ENCODE data around the gene TLE2. TPM values are rescaled to one million over a fixed set of nuclear protein-coding genes. Genes with fewer than 3 reads are reported as not detected.
A peak's percentile ranks its signal among the peaks of the same experiment; 100 is the strongest.

The TLE2 gene
- total RNA-seq, 1 donor from 2014 or later = 101 TPM

DNA sequence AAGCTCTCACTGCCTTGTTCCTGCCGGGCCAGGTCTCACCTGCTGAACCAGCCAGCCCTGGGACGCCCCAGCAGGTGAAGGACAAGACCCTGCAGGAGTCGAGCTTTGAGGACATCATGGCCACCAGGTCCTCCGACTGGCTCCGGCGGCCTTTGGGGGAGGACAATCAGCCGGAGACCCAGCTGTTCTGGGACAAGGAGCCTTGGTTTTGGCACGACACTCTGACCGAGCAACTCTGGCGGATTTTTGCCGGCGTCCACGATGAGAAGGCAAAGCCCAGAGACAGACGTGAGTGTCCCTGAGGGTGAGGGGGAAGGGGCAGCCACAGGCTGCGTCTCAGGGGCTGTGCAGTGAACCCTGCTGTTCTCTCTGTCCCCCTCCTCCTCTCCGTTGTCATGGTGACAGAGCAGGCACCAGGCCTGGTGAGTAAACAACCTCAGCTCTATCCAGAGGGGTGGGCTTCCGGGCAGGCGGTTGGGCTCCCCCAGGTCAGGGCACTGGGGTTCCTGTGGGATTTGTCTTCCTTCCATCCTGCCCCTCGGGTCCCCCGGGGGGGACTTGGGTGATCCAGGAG is 42.0 kb downstream of the TLE2 start:
- Mint-ChIP-seq H3K4me1 (peaks cover 28% of the 10 kb centered on the region), H3K27ac (peak overlapping the region; percentile 85), H3K36me3 (no peaks in the 10 kb centered on the region), H3K9me3 (no peaks in the 10 kb centered on the region), H3K27me3 (ENCODE audit: low read depth) (no peaks in the 10 kb centered on the region), H3K4me3 (peak overlapping the region; percentile 37)
- no peak for DNase-seq (ENCODE audit: low spot score in 2 of 2, unreplicated experiment in 2 of 2)
- TF ChIP-seq, protein P1, sequence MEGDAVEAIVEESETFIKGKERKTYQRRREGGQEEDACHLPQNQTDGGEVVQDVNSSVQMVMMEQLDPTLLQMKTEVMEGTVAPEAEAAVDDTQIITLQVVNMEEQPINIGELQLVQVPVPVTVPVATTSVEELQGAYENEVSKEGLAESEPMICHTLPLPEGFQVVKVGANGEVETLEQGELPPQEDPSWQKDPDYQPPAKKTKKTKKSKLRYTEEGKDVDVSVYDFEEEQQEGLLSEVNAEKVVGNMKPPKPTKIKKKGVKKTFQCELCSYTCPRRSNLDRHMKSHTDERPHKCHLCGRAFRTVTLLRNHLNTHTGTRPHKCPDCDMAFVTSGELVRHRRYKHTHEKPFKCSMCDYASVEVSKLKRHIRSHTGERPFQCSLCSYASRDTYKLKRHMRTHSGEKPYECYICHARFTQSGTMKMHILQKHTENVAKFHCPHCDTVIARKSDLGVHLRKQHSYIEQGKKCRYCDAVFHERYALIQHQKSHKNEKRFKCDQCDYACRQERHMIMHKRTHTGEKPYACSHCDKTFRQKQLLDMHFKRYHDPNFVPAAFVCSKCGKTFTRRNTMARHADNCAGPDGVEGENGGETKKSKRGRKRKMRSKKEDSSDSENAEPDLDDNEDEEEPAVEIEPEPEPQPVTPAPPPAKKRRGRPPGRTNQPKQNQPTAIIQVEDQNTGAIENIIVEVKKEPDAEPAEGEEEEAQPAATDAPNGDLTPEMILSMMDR (IDR thresholded peaks at IDR 0.05; ENCODE audit: unreplicated experiment) = no peak

DNA sequence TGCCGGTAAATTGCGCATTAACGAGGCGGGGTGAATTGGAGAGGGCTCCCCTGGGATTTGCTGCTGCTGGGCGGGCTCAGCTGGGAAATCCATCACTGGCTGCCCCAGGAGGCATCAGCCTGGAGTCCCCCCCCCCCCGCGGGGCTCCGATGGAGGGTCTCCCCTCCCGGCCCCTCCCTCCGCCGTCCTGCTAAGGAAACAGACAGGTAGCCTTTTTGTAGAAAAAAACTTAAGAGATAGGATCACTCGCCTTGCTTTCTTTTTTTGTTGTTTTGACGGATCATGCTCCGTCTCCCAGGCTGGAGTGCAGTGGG is 44.9 kb downstream of the TLE2 start:
- Mint-ChIP-seq H3K36me3 (no peaks in the 10 kb centered on the region), H3K27me3 (ENCODE audit: low read depth) (peaks cover 2% of the 10 kb centered on the region), H3K4me3 (peak overlapping the region; percentile 50), H3K27ac (peak overlapping the region; percentile 81), H3K4me1 (peaks cover 37% of the 10 kb centered on the region), H3K9me3 (no peaks in the 10 kb centered on the region)
- no peak for DNase-seq (ENCODE audit: low spot score in 2 of 2, unreplicated experiment in 2 of 2)
- TF ChIP-seq, protein P1 (IDR thresholded peaks at IDR 0.05; ENCODE audit: unreplicated experiment) = no peak

DNA sequence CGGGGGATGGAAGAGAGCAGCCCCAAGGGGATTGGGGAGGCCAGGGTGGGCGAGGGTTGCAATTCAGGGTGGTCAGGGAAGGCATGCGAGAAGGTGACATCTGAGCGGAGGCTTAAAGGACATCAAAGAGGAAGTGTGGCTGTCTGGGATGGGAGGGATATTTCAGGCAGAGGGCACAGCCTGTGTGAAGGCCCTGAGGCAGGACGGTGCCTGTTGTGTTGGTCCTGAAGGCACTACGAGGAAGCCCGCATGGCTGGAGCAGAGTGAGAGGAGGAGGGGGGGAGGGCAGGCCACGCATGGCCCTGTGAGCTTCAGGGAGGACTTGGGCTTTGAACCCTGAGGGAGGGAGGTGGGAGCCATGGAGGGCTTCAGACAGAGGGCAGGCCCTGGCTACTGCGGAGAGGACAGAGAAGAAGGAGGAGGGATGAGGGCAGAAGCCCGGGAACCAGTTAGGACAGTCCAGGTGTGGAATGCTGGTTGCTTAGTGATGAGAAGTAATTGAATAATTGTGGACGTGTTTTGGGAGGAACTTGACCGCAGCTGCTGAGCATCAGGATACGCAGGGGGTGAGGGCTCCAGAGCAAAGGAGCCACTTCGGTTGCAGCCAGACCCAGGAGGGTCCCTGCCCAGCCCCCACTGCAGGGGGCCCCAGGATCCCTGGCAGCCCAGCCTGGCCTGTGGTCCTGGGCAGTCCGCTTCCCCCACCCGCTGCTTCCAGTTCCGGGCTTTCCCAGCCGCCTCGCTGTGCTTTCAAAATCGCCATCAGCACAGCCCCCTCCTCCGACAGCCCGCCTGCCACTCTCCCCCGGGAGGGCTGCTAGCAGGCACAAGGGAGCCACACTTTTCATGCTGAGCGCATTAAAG is 45.5 kb downstream of the TLE2 start:
- Mint-ChIP-seq H3K4me3 (peak overlapping the region; percentile 50), H3K4me1 (peaks cover 37% of the 10 kb centered on the region), H3K27me3 (ENCODE audit: low read depth) (peaks cover 2% of the 10 kb centered on the region), H3K27ac (peak overlapping the region; percentile 86), H3K9me3 (no peaks in the 10 kb centered on the region), H3K36me3 (no peaks in the 10 kb centered on the region)
- TF ChIP-seq, protein P1 (IDR thresholded peaks at IDR 0.05; ENCODE audit: unreplicated experiment) = no peak
- DNase-seq (ENCODE audit: low spot score in 2 of 2, unreplicated experiment in 2 of 2) = peak; percentile 48 to 72

DNA sequence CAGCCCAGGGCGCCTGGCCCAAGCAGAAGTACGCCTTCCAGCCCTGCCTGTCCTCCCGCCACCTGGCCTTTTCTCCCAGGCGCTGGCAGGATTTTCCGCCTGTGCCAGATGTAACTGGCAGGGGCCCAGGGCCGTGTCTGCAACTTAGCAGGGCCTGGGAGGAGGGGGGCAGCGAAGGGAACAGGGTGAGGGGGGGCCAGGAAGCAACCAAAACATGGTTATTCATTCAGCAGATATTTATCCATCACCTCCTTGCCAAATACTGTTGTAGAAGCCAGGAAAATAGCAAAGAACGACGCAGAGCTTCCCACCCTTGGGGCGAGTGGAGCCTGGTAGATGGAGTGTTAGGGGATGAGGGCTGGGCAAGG is 46.1 kb downstream of the TLE2 start:
- H3K36me3 Mint-ChIP-seq = no peaks in the 10 kb centered on the region
- H3K27ac Mint-ChIP-seq = peak overlapping the region; percentile 86
- H3K4me3 Mint-ChIP-seq = peak overlapping the region; percentile 37
- DNase-seq (ENCODE audit: low spot score in 2 of 2, unreplicated experiment in 2 of 2) = no peak
- peaks cover 2% of the 10 kb centered on the region for H3K27me3 Mint-ChIP-seq (ENCODE audit: low read depth)
- no peaks in the 10 kb centered on the region for H3K9me3 Mint-ChIP-seq
- H3K4me1 Mint-ChIP-seq = peaks cover 37% of the 10 kb centered on the region
- TF ChIP-seq, protein P1 (IDR thresholded peaks at IDR 0.05; ENCODE audit: unreplicated experiment) = no peak

DNA sequence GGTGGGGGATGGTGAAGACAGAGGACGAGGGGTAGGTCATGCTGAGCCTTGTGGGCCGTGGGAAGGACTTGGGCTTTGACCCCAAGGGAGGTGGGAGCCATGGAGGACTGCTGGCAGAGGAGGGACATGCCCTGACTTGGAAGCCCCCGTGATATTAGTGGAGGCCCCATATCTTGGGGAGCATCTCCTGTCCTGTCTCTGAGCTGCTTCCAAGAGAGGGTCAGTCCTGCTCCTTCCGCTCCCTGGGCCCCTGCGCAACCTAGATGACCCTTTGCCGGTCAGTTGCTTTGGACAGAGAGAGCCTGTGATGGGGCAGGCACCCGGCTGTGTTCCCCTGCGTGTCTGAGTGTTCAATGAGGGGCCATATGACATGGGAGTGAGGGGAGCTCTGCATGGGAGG is 46.5 kb downstream of the TLE2 start:
- H3K27ac Mint-ChIP-seq = no peak overlapping the region
- H3K36me3 Mint-ChIP-seq = no peaks in the 10 kb centered on the region
- DNase-seq (ENCODE audit: low spot score in 2 of 2, unreplicated experiment in 2 of 2) = no peak
- peaks cover 42% of the 10 kb centered on the region for H3K4me1 Mint-ChIP-seq
- H3K27me3 Mint-ChIP-seq (ENCODE audit: low read depth) = peaks cover 2% of the 10 kb centered on the region
- no peaks in the 10 kb centered on the region for H3K9me3 Mint-ChIP-seq
- TF ChIP-seq, protein P1 (IDR thresholded peaks at IDR 0.05; ENCODE audit: unreplicated experiment) = no peak
- no peak overlapping the region for H3K4me3 Mint-ChIP-seq
